WTC11 (cell line): ENCODE results near the gene SLC24A4.

Experiments
- ATF2 ChIP-seq: sonication (generic); formaldehyde crosslinking; IDR thresholded peaks from 2 replicates; pipeline ENCODE4 v1.8.1; 2022; ENCODE audit warnings: low read depth, missing genetic modification reagents, borderline replicate concordance
- CTCF ChIP-seq: fragments of 200-600 bp; IDR thresholded peaks from 2 replicates; pipeline ENCODE4 v1.8.0; 2022; ENCODE audit warnings: antibody characterized with exemption
- TF ChIP-seq, protein P1 (sequence below): sonication (generic); formaldehyde crosslinking; IDR thresholded peaks from 2 replicates; pipeline ENCODE4 v1.8.0; 2022; ENCODE audit warnings: mild to moderate bottlenecking, missing genetic modification reagents

DNA sequence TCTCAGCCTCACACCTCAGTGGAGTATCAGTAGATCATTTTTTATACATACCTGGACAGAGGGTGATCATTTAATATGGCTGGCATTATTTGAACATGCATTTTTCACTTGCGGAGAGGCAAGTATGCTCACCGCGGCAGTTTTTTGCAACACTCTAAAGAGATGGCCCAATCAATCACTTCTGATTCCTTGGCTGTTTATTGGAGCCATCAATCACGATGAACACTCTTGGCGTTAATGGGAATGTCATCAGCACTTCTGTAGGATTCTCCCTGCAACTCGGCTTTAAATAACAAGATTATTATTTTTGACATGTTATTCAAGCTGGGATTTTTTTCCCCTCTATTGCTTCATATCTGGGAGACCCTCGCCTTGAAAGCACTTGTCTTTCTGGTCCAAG is 46.9 kb upstream of the SLC24A4 start:
- TF ChIP-seq CTCF, result no peak
- TF ChIP-seq, protein P1, sequence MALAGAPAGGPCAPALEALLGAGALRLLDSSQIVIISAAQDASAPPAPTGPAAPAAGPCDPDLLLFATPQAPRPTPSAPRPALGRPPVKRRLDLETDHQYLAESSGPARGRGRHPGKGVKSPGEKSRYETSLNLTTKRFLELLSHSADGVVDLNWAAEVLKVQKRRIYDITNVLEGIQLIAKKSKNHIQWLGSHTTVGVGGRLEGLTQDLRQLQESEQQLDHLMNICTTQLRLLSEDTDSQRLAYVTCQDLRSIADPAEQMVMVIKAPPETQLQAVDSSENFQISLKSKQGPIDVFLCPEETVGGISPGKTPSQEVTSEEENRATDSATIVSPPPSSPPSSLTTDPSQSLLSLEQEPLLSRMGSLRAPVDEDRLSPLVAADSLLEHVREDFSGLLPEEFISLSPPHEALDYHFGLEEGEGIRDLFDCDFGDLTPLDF, result no peak
- no peak for TF ChIP-seq ATF2 (CRISPR knock-in tag)
